GM12874 (cell line): ENCODE results near the gene LRRIQ4.

Source experiments
- TF ChIP-seq, protein P1 (sequence below): IDR thresholded peaks from 2 replicates; pipeline ENCODE4 v1.5.1; 2011; ENCODE audit warnings: low read depth, mild to moderate bottlenecking, control low read depth, low read length, moderate library complexity; ENCODE audit not compliant: insufficient read depth

LRRIQ4 gene

DNA sequence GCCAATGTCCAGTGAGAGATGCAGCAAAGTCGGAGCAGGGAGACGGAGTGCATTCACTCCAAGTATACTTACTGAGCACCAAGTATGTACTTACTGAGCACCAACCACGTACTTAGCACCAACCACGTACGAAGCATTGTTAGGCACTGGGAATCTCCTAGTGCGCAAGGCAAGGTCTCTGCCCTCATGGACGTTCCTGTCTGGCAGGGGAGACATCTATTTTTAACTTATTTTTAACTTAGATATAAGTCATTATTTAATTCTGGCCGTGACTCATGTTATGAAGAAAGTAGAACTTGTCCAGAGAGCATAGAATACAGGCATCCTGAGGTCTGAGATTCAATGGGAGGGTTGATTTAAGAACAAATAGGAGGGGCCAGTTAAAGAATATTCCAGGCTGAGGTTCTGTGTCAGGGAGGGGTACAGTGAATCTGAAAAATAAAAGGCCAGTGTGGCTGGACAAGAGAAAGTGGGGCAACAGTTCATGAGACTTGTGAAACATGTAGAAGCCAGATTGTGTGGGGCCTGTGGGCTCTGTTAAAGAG lies 66.4 kb downstream of the LRRIQ4 start:
- TF ChIP-seq, protein P1, sequence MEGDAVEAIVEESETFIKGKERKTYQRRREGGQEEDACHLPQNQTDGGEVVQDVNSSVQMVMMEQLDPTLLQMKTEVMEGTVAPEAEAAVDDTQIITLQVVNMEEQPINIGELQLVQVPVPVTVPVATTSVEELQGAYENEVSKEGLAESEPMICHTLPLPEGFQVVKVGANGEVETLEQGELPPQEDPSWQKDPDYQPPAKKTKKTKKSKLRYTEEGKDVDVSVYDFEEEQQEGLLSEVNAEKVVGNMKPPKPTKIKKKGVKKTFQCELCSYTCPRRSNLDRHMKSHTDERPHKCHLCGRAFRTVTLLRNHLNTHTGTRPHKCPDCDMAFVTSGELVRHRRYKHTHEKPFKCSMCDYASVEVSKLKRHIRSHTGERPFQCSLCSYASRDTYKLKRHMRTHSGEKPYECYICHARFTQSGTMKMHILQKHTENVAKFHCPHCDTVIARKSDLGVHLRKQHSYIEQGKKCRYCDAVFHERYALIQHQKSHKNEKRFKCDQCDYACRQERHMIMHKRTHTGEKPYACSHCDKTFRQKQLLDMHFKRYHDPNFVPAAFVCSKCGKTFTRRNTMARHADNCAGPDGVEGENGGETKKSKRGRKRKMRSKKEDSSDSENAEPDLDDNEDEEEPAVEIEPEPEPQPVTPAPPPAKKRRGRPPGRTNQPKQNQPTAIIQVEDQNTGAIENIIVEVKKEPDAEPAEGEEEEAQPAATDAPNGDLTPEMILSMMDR, result no peak

DNA sequence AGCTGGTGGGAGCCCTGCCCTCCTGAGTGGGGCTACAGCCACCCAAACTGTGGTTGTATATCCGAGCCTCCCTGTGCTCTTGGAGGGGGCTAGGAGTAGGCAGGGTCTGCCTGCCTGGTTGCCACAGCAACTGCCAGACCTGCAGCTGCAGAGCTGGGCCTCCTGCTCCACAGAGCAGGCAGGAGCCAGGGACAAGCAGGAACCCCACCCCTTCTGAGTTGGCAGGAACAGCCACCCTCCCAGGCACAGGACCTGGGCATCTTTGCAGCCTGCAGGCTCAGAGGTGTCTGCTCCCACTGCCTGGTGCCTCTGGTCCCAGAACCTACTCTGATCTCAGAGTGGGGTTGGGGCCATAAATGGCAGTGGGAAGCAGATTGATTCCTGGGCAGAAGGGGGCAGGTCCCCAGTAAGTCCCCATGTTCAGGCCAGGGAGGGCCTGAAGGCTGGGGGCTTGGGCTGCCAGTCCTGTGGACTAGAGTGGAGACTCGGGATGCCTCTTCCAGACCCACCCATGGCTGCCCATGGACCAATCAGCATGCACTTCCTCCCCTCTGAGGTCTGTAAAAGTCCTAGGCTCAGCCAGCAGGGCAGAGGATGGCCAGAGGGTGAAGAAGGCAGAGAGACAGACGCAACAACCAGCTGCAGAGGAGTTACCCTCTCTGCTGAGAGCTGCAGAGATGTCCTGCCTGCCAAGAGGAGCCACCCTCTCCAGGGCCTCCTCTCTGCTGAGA lies 67.3 kb downstream of the LRRIQ4 start:
- TF ChIP-seq, protein P1, result no peak

DNA sequence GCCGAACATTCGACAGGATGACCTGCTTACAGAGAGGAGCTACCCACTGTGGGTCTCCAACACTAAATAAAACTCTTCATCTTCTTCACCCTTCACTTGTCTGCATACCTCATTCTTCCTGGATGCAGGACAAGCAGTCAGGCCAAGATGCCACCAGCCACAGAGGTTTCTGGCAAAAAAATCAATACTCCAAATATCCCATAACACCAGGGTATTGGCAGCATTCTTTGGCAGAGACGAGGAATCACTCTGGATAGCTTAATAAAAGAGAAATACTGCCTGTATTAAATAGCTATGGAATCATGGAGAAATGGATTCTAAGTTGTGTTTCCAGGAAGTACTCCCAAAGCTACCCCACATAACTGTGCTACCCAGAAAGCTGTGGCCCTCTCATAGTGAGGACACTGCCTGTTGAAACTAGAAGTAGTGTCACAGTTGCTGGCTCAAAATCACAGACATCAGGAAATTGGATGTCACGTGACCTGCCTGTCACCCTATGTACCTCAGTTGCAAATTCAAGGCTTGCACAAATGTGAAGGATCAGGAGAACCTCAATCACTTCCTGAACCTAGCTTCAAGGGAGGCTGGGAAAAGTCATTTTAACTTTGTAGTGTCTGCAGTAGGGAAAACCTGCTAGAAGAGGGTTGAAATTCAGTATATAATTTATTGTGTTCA lies 68.0 kb downstream of the LRRIQ4 start:
- TF ChIP-seq, protein P1, result no peak

DNA sequence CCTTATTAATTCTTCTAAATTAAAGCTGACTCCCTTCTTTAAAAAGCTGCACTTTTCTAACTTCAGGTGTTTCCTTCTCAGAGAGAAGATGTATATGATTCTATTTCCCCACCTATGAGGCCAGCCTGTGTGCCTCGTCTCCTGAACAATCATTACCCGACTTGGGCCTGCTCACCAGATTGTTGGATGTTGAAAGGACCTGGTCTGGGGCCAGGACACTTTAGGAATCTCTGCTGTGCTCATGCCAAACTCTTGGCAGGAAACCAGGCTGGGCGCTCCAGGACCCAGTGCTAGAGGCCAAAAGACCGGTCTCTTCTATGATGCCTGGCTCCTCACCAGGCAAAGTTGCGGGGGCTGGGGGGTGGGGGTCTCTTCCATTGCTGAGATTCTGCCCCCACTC lies 74.0 kb downstream of the LRRIQ4 start:
- TF ChIP-seq, protein P1, result no peak
